Neural progenitor cell (in vitro differentiated cells): ENCODE results near the gene EPHA4.

Experiments
- CTCF ChIP-seq: fragments of 200-600 bp; sonication (generic); IDR thresholded peaks from 2 replicates; pipeline ENCODE4 v1.5.1; 2017; ENCODE audit warnings: antibody characterized with exemption, mild to moderate bottlenecking
- EZH2 ChIP-seq: fragments of 200-600 bp; sonication (generic); IDR thresholded peaks from 2 replicates; pipeline ENCODE4 v1.6.1; 2017; ENCODE audit warnings: antibody characterized with exemption, mild to moderate bottlenecking, moderate library complexity

GRCh38 chr2:221616561-221616960 lies 44.5 kb upstream of the EPHA4 start:
- TF ChIP-seq CTCF (no peak), EZH2 (no peak)
